Hepatocyte (in vitro differentiated cells): ENCODE data around the gene CCDC51. TPM values are rescaled to one million over a fixed set of nuclear protein-coding genes. Genes with fewer than 3 reads are reported as not detected.

Experiments used
- DNase-seq: peaks from one replicate; pipeline ENCODE4 v3.0.0-alpha.2; 2016; ENCODE audit warnings: low spot score
- H2AFZ ChIP-seq: fragments of 200-600 bp; sonication (generic); 2 replicates; pipeline ENCODE4 v1.6.0; 2016; ENCODE audit warnings: antibody characterized with exemption, mild to moderate bottlenecking
- H3K27ac ChIP-seq: fragments of 200-600 bp; sonication (generic); 2 replicates; pipeline ENCODE4 v1.5.1; 2016; ENCODE audit warnings: mild to moderate bottlenecking
- H3K27me3 ChIP-seq: fragments of 200-600 bp; sonication (generic); 2 replicates; pipeline ENCODE4 v1.6.1; 2016
- H3K36me3 ChIP-seq: fragments of 200-600 bp; sonication (generic); replicated peaks from 2 replicates; pipeline ENCODE4 v1.5.1; 2016; ENCODE audit warnings: low read depth; ENCODE audit not compliant: insufficient read depth
- H3K4me1 ChIP-seq: fragments of 200-600 bp; sonication (generic); 2 replicates; pipeline ENCODE4 v1.5.1; 2016; ENCODE audit warnings: mild to moderate bottlenecking, moderate library complexity; ENCODE audit not compliant: insufficient read depth
- H3K4me2 ChIP-seq: fragments of 200-600 bp; sonication (generic); 2 replicates; pipeline ENCODE4 v1.6.0; 2016
- H3K4me3 ChIP-seq: fragments of 200-600 bp; sonication (generic); 2 replicates; pipeline ENCODE4 v1.5.1; 2016; ENCODE audit warnings: mild to moderate bottlenecking
- H3K79me2 ChIP-seq: fragments of 200-600 bp; sonication (generic); 2 replicates; pipeline ENCODE4 v1.6.0; 2017; ENCODE audit warnings: mild to moderate bottlenecking
- H3K9me2 ChIP-seq: fragments of 200-600 bp; sonication (generic); replicated peaks from 2 replicates; pipeline ENCODE4 v1.6.0; 2017; ENCODE audit warnings: mild to moderate bottlenecking; ENCODE audit not compliant: insufficient read depth
- H3K9me3 ChIP-seq: fragments of 200-600 bp; sonication (generic); 2 replicates; pipeline ENCODE4 v1.5.1; 2016; ENCODE audit warnings: low read depth, mild to moderate bottlenecking
- H4K20me1 ChIP-seq: fragments of 200-600 bp; sonication (generic); 2 replicates; pipeline ENCODE4 v1.6.0; 2016; ENCODE audit warnings: mild to moderate bottlenecking; ENCODE audit not compliant: insufficient read depth, poor library complexity, severe bottlenecking
- CTCF ChIP-seq: fragments of 200-600 bp; sonication (generic); IDR thresholded peaks from 2 replicates; pipeline ENCODE4 v1.5.1; 2016; ENCODE audit warnings: antibody characterized with exemption, mild to moderate bottlenecking; ENCODE audit not compliant: poor library complexity
- EZH2 ChIP-seq: fragments of 200-600 bp; sonication (generic); IDR thresholded peaks from 2 replicates; pipeline ENCODE4 v1.6.1; 2016; ENCODE audit warnings: antibody characterized with exemption, mild to moderate bottlenecking, borderline replicate concordance
- EZH2phosphoT487 ChIP-seq: fragments of 200-600 bp; sonication (generic); IDR thresholded peaks from one replicate; pipeline ENCODE4 v1.6.1; 2018; ENCODE audit warnings: antibody characterized with exemption, mild to moderate bottlenecking, low read depth, moderate library complexity; ENCODE audit not compliant: unreplicated experiment, severe bottlenecking
- WGBS: methylation state at CpG from one replicate; pipeline ENCODE4 v1.1.6; 2016; ENCODE audit warnings: low lambda C conversion rate; ENCODE audit errors: missing lambda C conversion rate; 5-methylcytosine and 5-hydroxymethylcytosine counted together
- polyA plus RNA-seq: library from polyadenylated mRNA; unstranded; fragments of >200 nt; fragmentation: Nextera tagmentation; extraction: Ambion mirVana; gene quantifications from 2 replicates; pipeline ENCODE4 v1.2.1, GENCODE V29; 2016
- total RNA-seq: library from RNA; depleted of rRNA; stranded (reverse); fragments of >200 nt; gene quantifications from 2 replicates; pipeline ENCODE4 v1.2.3, GENCODE V29; 2014

CCDC51 gene
- total and polyA plus RNA-seq, 2 experiments from 2014 or later, result 30.4 to 30.8 TPM

- no peaks in the 10 kb centered on the region for H3K27me3 ChIP-seq
- no peaks in the 10 kb centered on the region for H3K36me3 ChIP-seq
- H3K9me2 ChIP-seq, result no peaks in the 10 kb centered on the region
- peak overlapping the region; percentile 96 for H3K27ac ChIP-seq
- H3K79me2 ChIP-seq, result peaks cover 82% of the 10 kb centered on the region
- WGBS, result under 1% methylated on average over 25 of the region's 60 CpGs
- H4K20me1 ChIP-seq, result peaks cover 40% of the 10 kb centered on the region
- TF ChIP-seq CTCF, result no peak
- TF ChIP-seq EZH2, result no peak
- no peak for TF ChIP-seq EZH2phosphoT487
- H3K4me1 ChIP-seq, result peaks cover 71% of the 10 kb centered on the region
- peak overlapping the region; percentile 7 for H2AFZ ChIP-seq
- peak; percentile 80 for DNase-seq
- H3K9me3 ChIP-seq, result no peaks in the 10 kb centered on the region
- peak overlapping the region; percentile 96 for H3K4me3 ChIP-seq
- peak overlapping the region; percentile 97 for H3K4me2 ChIP-seq
Observed at GRCh38 chr3:48428572-48429316, 11.2 kb downstream of the CCDC51 start.

DNA sequence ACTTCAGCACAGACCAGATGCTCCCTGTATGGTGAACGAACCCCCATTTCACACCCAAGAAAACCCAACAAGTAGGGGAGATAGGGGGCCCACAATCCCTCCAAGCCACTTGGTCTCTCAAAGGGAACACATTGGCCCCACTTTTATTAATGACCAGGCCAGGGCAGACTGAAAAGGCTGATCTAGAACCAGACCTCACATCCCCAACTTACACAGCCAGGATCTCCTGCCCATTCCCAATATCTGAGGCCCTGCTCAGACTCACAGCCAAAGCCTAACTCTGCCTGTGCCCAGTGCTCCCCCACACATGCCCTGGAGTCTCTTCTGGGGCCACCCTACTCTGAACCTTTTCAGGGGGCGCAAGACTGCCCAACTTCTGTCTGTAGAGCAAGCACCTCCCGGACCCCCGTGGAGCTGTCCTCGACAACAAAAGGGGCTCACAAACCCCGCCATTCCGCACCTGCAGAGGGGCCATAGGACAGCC, 11.8 kb downstream of the CCDC51 start:
- Histone ChIP-seq H3K27me3 (no peaks in the 10 kb centered on the region), H3K4me2 (peak overlapping the region; percentile 97), H3K9me3 (no peaks in the 10 kb centered on the region), H4K20me1 (peaks cover 42% of the 10 kb centered on the region), H3K4me3 (peak overlapping the region; percentile 96), H3K36me3 (no peaks in the 10 kb centered on the region), H3K4me1 (peaks cover 65% of the 10 kb centered on the region), H2AFZ (no peak overlapping the region), H3K9me2 (no peaks in the 10 kb centered on the region), H3K79me2 (peaks cover 87% of the 10 kb centered on the region), H3K27ac (peak overlapping the region; percentile 96)
- DNase-seq, result no peak
- 28% methylated on average over 7 of the region's 7 CpGs for WGBS
- TF ChIP-seq EZH2 (no peak), CTCF (no peak), EZH2phosphoT487 (no peak)

- no peak for DNase-seq
- H3K9me3 ChIP-seq, result no peaks in the 10 kb centered on the region
- H3K36me3 ChIP-seq, result no peaks in the 10 kb centered on the region
- H3K27ac ChIP-seq, result peak overlapping the region; percentile 96
- no peak overlapping the region for H3K4me3 ChIP-seq
- H3K4me2 ChIP-seq, result peak overlapping the region; percentile 97
- no peaks in the 10 kb centered on the region for H3K9me2 ChIP-seq
- peaks cover 87% of the 10 kb centered on the region for H3K79me2 ChIP-seq
- H3K27me3 ChIP-seq, result no peaks in the 10 kb centered on the region
- peaks cover 48% of the 10 kb centered on the region for H4K20me1 ChIP-seq
- TF ChIP-seq EZH2 (no peak), EZH2phosphoT487 (no peak), CTCF (no peak)
- 76% methylated on average over 9 of the region's 9 CpGs for WGBS
- no peak overlapping the region for H2AFZ ChIP-seq
- H3K4me1 ChIP-seq, result peaks cover 60% of the 10 kb centered on the region
Observed at GRCh38 chr3:48427630-48427962, 12.3 kb downstream of the CCDC51 start.
